Panc1 (cell line): ENCODE data around the gene CACNA1C.

ENCODE experiments used
- POLR2AphosphoS5 ChIP-seq: IDR thresholded peaks from 2 replicates; pipeline ENCODE4 v1.6.1; 2012; ENCODE audit warnings: mild to moderate bottlenecking, low read depth, low read length, moderate library complexity
- TF ChIP-seq, protein P1 (sequence below): fragments of 450-650 bp; IDR thresholded peaks from 2 replicates; pipeline ENCODE4 v1.5.1; 2017; ENCODE audit warnings: mild to moderate bottlenecking

DNA sequence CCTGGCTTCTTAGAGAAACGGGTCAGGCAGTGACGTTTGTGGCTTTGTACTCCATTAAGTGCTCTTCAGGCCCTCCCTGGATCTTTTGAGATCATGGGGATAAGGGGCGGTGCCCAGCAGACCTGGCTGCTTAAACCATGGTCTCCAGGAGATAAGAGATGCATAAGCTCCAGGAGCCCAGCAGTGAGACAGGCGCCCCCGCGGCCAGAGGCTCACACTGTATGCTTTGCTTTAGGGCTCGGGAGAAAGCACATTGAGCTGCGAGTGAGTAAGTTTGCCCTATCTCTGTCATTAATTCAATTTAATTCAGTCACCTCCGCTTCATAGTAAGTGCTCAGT is 359.5 kb downstream of the CACNA1C start:
- TF ChIP-seq, protein P1, sequence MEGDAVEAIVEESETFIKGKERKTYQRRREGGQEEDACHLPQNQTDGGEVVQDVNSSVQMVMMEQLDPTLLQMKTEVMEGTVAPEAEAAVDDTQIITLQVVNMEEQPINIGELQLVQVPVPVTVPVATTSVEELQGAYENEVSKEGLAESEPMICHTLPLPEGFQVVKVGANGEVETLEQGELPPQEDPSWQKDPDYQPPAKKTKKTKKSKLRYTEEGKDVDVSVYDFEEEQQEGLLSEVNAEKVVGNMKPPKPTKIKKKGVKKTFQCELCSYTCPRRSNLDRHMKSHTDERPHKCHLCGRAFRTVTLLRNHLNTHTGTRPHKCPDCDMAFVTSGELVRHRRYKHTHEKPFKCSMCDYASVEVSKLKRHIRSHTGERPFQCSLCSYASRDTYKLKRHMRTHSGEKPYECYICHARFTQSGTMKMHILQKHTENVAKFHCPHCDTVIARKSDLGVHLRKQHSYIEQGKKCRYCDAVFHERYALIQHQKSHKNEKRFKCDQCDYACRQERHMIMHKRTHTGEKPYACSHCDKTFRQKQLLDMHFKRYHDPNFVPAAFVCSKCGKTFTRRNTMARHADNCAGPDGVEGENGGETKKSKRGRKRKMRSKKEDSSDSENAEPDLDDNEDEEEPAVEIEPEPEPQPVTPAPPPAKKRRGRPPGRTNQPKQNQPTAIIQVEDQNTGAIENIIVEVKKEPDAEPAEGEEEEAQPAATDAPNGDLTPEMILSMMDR: no peak
- TF ChIP-seq POLR2AphosphoS5: no peak
